ENCODE data around the gene MOCS1.

DNA sequence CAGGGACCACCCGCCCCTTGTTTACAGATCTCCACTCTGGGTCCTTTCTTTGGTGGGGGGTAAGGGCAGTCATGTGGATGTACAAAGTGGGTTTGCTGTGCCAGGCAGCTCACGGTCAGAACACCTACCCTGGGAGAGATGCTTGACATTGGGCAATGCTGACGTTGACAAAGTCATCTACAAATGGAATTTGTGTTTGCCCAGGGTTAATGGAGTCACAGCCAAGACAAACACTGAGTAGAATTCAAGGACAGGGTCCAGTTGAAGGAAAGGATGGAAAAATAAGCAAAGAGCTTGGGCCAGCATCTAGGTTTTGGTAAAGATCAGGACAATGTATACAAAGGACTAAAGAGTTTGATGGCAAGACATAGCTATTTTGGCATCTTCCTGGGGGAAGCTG, 54.7 kb downstream of the MOCS1 start:
- TF ChIP-seq EZH2 (IDR thresholded peaks at IDR 0.05; ENCODE audit: insufficient read depth, poor library complexity, severe bottlenecking) (no peak), EZH2phosphoT487 (IDR thresholded peaks at IDR 0.05; ENCODE audit: insufficient read depth, low read depth) (no peak)
